Measurements from ENCODE around the gene OSR1.
"Not testable (repeated sequence)": the region's sequence is repeated elsewhere in the genome, so short reads cannot be mapped to it uniquely, and the experiment has no call there.

The OSR1 gene

DNA sequence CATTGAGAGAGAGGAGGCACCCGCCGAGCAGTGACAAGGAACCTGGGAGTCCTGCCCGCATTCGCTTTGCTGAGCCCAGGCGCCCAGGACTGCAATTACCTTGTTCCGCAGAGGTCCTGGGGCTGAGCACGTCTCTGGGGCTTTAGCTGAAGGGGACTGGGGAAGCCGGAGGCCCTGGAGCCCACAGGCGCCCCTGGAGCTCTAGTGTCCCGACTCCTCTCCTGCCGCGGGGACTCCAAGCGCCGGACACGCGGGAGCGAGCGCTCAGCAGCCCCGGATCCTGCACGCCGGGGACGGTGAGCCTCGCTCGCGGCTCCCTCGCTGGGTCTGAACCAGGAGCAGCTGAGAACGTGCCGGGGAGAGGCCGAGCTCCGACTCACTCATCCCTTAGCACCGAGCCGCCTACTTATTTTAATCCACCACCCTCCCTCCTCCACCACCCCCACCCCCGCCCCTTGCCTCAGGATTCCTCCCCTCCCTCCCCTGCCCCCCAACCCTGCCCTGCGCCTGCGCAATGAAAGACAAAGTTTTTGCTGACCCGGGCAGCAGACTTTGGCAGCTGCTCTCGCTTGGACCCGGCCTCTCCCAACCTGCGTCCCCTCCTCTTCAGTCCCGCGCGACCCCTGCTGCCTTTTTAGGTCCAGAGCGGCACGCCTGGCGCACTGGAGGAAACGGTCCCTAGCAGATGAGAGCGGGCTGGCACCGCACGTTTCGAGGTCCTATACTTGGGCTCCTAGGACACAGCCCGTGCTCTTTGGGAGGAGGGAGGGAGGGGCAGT lies at the start of gene OSR1:
Gene OSR1, minus strand, starts transcription at position 382 of the 779 bp plus-strand sequence. CDS start 4,818 bp downstream, outside the sequence.
- no peak for DNase-seq (ENCODE audit: low read depth in 2 of 2)

DNA sequence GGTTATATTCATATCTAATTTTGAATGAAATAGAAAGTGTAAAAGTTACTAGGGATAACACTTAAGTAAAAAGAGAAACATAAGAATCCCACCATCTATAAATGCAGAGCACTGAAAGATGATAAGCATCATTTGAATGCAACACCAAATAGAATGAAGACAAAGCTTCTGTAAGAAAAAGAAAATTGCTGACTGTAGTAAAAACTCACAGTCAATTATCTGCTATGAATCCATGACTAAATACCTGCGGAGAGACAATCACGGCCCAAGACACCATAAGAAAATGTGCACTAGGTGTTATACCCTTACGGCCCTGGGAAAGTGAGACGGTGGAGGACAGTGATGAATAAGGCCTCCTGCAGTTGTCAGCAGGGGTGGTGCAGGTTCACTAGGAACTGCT lies 45.4 kb upstream of the OSR1 start:
- DNase-seq (ENCODE audit: low read depth in 2 of 2) = no peak

DNA sequence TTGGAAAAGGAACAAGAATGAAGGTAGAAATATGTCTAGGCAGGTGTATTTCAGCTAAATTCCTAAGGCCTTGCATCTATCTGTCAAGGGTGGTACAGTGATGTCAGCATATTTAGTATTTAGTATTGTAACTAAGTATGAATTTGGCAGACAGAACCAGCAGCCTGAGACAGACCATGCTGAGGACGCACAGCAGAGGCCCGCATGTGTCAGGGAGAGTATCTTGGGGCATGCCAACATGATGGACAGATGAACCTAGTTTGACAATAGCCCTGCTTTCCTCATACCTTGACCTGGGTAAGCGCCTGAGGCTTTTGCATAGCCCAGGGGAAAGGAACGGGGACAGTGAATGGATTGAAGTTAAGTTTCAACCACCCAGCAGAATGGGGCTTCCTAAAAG lies 33.8 kb upstream of the OSR1 start:
- no peak for DNase-seq (ENCODE audit: low read depth in 2 of 2)

DNA sequence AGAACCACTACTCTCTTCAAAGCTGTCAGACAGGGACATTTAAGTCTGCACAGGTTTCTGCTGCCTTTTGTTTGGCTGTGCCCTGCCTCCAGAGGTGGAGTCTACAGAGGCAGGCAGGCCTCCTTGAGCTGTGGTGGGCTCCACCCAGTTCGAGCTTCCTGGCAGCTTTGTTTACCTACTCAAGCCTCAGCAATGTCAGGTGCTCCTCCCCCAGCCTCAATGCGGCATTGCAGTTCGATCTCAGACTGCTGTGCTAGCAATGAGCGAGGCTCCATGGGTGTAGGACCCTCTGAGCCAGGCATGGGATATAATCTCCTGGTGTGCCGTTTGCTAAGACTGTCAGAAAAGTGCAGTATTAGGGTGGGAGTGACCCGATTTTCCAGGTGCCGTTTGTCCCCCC lies 31.0 kb upstream of the OSR1 start:
- not testable (repeated sequence) for DNase-seq (ENCODE audit: low read depth in 2 of 2)

DNA sequence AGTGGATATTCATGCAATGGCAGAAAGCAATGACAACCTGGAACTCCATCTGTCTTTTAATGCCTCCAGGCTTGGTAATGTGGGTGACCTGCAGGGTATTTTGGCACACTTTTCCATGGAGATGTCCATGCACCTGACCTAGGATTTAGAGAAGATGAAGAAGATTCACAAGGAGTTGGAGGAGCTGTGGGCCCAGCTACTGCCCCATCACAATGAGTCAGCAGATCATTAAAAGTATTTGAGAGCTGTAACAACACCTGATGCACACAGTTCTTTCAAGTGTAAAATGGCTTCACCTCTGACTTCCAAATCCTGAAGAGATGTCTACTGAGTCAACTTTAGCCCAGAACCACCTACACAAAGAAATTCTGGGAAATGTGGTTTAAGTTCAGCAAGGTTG lies 22.1 kb upstream of the OSR1 start:
- DNase-seq (ENCODE audit: low read depth in 2 of 2) = no peak

DNA sequence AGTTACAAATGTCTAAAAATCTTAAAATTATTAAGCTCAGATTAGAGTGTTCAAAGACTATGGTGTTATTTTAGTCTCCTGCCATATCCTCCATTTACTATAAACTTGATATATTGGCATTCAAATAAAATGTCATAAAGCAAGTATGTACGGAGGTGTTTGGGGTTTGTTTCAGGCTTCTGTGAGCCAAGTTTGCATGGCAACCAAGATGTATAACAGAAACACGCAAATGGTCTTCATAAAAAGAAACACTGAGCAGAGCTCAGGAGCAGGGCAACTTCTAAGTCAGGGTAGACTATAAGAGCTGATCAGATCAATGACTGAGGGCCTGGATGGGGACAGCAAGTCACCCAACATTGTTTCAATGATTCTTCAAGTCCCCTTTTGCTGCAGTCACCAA lies 20.5 kb upstream of the OSR1 start:
- DNase-seq (ENCODE audit: low read depth in 2 of 2) = no peak

DNA sequence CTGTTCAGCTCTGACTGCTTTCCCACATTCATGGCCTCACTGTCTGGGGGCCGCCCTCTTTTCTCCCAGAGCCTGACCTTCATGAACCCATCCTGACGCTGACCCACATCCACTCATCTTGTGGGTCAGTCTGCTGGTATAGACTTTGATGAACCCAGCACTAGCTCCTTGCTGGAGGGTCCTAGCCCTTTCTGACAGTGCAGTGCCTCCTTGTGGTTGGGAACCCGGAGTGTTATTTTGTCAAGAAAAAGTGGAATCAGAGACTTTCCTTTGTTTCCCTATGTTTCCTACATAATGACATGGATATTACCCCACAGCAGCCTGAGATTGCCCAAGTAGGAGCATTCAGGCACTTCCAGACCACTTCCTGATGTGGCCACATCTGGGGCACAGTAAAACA lies 19.3 kb upstream of the OSR1 start:
- DNase-seq (ENCODE audit: low read depth in 2 of 2) = no peak

DNA sequence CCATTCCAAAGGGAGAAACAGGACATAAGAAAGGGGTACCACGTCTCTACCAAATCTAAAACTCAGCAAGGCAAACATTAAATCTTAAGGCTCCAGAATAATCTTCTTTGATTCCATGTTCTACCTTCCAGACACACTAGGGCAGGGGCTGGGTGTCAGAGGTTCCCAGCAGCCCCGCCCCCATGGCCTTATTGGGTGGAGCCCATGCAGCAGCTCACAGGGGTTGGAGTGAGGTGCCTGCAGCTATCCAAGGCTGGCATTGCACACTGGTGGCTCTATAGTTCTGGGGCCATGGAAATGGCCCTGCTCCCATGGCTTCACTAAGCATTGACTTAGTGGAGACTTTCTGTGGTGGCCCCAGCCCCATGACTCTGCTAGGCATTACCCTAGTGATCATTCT lies 14.9 kb upstream of the OSR1 start:
- no peak for DNase-seq (ENCODE audit: low read depth in 2 of 2)

DNA sequence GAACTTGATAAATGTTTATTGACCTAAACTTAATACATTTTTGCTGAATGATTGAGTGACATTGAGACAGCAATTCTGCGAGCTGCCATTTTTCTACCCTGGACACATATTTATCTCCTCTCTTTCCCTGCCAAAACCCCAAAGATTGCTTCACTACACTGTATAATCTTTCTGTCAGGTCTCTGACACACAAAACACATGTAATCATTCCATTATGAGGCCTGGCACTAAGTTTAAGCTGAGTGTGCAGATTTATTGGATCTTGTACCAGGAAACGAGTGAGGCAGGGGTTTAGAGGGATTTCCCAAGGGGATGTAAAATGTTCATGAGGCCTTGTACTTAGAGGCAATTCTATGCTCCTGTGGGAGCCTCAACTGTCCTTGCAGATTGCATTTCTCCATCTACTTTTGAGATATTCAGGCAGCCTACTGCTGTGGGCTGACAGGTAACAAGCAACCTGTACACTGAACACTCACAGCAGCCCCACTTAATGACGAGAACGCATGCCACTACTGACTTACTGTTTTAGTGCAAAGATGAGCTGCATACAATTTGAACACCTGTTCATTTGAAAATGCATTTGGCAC lies 13.7 kb upstream of the OSR1 start:
- DNase-seq (ENCODE audit: low read depth in 2 of 2) = no peak

DNA sequence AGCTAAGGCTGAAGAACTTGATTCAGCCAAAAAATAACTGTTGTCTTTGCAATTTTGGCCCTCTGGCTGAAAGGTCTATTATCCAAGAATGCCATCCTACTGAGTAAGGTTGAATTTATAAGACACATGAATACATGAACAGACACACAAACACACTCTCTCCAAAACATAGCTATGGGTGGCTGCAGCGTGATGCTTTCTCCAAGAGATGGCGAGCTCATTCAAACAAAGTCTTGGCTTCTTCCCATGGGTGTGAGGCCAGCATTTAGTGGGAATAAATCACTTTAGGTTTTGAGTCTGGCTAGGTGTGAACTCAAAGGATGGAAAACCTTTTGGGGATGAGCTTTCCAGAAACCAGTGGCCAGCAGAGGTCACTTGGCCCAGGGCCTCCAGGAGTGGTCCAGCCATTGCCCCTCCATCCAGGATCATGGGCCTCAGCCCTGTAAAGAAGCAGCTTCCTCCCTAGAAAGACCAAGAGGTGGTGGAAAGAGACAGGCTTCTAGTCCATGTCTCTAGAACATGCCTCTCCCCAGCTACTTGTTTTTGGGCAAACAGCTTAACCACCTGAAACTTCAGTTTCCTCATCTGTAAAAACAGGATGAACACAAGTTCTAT lies 11.0 kb upstream of the OSR1 start:
- no peak for DNase-seq (ENCODE audit: low read depth in 2 of 2)

DNA sequence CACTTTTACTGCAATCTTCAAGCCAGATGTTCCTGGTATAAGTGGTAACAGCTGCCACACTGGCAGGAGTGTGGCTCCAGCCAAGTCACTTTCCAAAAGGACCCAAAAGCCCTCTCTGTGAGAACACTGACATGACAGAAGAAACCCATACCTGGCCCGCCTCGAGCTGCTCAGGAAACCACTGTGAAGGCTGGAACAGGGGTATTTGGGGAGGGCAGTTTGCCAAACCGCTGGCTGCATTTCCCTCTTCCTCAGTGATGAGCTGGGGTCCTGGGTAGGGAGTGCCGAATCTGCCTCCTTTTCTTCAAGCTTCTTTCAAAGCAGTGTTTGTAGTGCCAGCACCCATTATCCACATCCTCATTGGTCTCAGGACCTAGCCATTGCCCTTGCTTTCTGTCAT lies 10.3 kb upstream of the OSR1 start:
- no peak for DNase-seq (ENCODE audit: low read depth in 2 of 2)

DNA sequence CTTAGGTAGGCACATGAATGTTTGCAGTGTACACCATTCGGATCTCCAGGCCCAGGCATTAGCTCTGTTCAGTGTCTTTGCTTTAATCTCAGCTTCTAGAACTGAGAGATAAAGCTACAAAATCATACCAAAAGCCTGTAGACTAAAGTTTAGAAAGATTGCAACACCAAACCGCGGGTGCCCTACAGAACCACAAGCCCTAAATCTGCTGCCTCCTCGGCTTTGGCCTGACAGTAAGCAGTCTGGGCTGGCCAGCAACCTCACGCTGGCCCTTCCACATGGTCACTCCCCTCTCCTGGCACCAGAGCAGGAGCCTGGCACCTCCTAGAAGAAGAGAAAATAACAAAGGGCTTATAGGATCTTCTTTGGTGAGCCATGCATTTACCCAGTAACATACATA lies 8.9 kb upstream of the OSR1 start:
- DNase-seq (ENCODE audit: low read depth in 2 of 2) = no peak

DNA sequence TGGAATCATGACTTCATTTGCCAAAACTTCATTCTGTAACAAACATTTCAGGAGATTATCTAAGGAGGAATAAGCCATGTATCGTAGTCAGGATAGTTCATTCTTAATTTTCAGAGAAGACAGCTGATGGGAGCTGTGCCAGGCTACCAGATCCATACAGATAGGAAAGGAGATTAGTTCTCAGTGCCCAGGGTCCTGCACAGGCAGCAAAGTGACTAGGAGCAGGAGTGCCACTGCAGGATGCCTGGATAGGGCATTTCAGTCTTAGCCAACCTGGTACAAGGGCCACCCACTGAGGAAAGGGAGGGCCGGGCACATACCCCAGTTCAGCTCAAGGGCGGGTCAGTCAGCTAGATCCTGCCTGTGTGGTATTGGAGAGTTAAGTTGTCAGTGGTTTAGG lies 6.7 kb upstream of the OSR1 start:
- DNase-seq (ENCODE audit: low read depth in 2 of 2) = no peak

DNA sequence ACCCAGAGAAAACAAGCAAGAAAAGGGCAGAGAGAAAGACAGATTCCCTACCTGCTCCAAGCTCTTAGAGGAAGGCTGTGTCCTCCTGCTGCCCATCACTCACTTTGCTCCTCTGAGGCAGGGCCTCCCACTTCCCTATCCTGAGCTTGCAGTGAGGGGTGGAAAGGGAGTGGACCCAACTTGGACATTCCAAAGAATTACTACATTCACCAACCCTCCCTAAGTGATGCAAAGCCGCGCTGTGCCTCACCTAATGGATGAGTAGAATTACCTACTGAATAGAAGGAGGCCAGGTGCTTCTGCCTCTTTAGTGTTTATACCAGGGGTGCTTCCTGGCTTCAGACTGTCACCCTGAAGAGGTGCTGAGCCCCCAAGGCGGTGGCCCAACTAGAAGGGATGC lies 5.6 kb upstream of the OSR1 start:
- no peak for DNase-seq (ENCODE audit: low read depth in 2 of 2)

DNA sequence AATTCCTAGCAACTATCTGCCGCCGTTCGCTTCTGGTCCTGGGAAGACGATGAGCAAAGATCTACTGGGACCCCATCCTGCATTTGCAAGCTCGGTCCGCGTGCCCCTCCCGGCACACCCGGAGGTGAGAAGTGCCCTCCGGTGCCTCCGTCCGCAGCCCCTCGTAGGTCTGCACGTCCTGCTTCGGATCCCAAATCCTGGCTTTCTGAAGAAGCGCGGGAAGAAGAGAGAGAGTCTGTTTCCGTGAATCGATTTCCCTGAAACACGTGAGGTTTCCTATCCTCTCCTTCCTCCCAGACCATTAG lies 5.0 kb upstream of the OSR1 start:
- no peak for DNase-seq (ENCODE audit: low read depth in 2 of 2)

DNA sequence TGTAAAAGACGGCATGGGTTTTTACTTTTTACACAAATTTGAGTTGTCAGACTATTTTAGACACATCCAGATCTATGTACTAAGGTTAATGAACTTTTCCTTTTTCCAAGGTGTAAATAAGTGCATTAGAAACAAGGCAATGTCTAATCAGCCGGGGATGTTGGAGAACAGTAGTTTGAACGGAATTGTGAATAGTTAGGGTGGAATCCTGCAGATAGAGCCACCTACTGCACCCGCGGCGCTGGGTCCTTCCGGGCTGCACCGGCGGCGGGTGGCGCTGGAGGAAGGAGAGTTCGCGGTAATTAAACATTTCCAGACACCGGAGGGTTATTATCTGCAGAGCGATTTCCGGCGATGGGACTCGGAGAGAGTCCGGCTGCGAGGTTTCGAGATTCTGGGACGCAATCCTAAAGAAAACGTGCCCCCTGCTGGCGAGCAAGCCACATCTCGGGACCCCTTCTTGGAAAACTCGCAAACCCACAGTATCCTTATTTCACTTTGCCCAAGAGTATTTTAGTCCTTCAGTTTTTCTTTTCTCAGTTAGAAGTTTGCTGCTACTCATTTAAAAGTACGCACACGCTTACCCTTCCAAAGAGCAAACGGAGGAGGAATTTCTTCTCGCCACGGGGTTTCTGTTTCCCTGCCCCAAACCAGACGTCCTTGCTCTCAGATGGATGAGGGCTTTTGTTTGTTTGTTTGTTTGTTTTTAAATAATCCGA lies 4.5 kb upstream of the OSR1 start:
- no peak for DNase-seq (ENCODE audit: low read depth in 2 of 2)

DNA sequence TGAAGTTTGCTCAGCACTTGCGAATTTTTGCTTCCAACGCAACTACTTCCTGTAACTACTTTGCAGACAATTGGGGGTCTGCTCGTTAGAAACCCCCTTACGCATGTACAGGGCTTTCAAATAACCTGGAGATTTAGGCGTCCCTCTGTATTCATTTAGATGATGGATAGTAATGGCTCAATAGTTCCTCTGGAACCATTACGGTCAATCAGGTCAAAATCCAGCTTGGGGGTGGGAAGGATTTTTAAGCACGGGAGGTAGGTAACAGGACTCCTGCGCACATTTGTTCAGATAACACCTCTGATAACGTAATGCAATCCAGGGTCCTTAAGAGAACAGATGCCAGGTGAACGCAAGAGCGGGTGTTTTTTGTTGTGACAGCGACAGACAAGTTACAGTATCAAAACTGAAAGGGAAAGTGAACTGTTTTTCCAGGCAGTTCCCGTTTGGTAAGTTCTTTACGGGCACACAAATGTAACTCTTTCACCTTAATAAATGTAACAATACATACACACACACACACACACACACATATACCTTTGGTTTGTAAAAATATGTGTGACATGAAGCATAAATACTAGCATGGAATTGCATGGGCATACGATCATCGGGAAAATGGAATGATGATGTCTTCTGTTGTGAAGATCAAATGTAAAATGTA lies 3.8 kb upstream of the OSR1 start:
- no peak for DNase-seq (ENCODE audit: low read depth in 2 of 2)

DNA sequence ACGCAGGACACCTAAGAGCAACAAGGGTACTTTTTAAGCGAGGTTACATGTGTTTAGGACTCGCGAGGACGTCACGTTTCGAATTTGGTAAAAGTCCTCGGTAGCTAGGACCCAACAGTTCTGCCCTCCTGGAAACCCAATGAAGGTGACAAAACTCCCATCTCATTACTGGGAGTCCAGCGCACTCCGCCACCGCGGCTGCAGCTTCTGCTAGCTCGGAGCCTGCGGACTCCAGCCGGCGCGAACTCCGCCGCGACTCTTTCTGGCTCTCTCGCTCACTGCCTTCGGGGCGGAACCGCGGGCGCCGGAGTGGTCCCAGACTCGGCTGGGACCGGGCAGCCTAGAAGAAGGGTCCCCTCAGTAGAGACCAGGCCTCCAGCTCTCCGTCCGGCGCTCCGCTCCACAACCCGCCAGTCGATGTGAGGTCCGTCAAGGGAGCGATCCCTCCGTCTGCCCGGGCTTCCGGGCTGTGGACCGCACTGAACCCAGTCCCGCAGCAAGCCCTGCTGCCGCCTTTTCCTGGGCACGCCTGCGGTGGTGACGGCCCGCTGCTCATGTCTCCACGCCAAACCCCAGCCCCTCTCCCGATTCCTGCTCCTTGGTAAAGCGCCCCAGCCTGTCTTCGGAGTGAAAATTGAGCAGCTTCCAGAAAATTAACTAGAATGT lies 3.0 kb upstream of the OSR1 start:
- DNase-seq (ENCODE audit: low read depth in 2 of 2) = no peak

DNA sequence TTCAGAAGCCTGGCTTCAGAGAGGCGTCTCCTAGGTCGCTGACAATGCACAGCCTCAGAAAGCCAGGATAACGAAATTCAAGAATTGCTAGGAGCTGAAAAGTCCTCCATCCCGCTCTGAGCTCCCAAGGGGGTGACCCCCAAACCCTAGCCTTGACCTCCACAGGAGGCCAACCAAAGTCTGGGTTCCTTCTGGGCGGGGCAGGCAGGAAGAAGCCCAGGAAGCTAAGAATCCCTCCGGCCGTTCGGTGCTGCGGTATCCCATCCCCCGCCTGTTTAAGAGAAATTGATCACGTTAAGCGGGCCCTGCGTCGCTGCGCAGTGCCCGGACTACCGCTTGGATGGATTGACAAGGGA lies 2.5 kb upstream of the OSR1 start:
- DNase-seq (ENCODE audit: low read depth in 2 of 2) = no peak

DNA sequence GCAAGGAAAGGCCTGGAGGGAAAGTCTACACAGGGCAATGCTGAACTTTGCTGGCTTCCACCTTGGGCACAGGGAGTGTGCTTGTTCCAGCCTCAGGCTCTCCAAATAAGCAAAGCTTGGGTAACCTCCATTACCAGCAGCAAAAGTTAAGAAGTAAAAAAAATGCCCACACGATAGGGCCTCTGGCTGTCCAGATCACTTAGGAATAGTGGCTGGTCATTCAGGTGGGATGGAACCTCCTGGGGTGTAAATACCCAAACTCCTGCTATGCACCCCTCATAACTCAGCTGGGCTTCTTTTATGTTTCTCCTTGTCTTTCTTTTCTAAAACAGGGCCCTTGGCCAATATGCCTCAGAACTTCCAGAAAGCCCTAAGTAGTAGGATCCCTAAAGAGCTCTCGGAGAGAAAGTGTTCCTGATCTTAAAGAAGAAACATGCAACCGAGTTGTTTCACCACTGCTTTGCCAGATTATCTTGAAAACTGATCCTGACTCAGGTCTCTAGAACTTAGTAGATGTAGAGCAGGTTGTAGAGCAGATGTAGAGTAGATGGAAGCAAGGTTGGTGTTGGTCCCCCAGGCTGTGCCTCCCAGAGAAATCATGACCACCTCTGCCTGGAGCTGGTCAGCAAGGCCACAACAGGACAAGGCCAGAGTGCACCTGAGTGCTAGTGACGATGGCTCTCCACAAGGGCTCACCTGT lies 2.0 kb upstream of the OSR1 start:
- DNase-seq (ENCODE audit: low read depth in 2 of 2) = no peak

DNA sequence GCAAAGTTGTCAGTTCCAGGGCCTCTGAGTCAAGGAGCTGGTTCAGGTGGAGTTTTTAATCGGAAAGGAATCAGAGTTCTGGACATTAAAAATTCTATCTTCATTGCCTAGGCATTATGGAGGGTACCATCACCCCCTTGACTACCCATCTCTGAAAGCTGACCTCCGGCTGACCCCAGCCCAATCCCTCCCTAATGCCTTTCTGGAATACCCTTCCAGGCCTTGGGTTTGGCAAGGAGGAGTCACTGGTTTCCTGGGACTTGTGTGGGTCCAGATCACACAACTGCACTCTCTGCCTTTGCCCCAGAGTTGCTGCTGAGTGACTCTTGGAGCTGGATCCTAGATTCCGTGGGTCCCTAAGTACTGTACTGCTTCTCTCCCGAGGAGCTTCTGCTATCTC lies 1.0 kb upstream of the OSR1 start:
- no peak for DNase-seq (ENCODE audit: low read depth in 2 of 2)

All from stimulated activated CD8-positive, alpha-beta memory T cell treated with anti-CD3 and anti-CD28 coated beads, Interleukin-2, amount 100 ng/mL, for 1 hour (primary cell).